ENCODE results near the gene RPS6KB2.
"Not testable (repeated sequence)": the region's sequence is repeated elsewhere in the genome, so short reads cannot be mapped to it uniquely, and the experiment has no call there.

The RPS6KB2 gene

GRCh38 chr11:67400251-67400941 lies 27.9 kb upstream of the RPS6KB2 start:
- ChIA-PET CTCF (interaction anchor here (1.2 to 2.0 kb wide), 4 partner anchors 9 to 49 kb away, joined by 4 to 5 read pairs (median 4); partner anchors contain the start of gene RAD9A), POLR2A (interaction anchor here (0.9 to 4.2 kb wide), 11 partner anchors 9 to 82 kb away, joined by 3 to 50 read pairs (median 9); partner anchors contain the start of genes AIP, RAD9A, RPS6KB2 and TMEM134)
- no peak for TF ChIP-seq FOXM1 (IDR thresholded peaks at IDR 0.05; ENCODE audit: borderline replicate concordance)
- no peak for TF ChIP-seq HDGF (IDR thresholded peaks at IDR 0.05; ENCODE audit: borderline replicate concordance)
- TF ChIP-seq LEF1 (IDR thresholded peaks at IDR 0.05; ENCODE audit: borderline replicate concordance) = no peak
- no peak for TF ChIP-seq SP1 (IDR thresholded peaks at IDR 0.05)
- no peak for TF ChIP-seq ARNT (IDR thresholded peaks at IDR 0.05)
- TF ChIP-seq NFRKB (IDR thresholded peaks at IDR 0.05) = no peak
- no peak for TF ChIP-seq CTBP1 (IDR thresholded peaks at IDR 0.05; ENCODE audit: borderline replicate concordance)
- no peak for TF ChIP-seq ZNF384 (IDR thresholded peaks at IDR 0.05)
- no peak for TF ChIP-seq L3MBTL2 (conservative IDR thresholded peaks at IDR 0.05)
- TF ChIP-seq ELF4 (IDR thresholded peaks at IDR 0.05) = no peak
- TF ChIP-seq SUZ12 (IDR thresholded peaks at IDR 0.05) = no peak
- TF ChIP-seq BHLHE40 (IDR thresholded peaks at IDR 0.05; ENCODE audit: borderline replicate concordance) = no peak
- TF ChIP-seq FOXK2 (IDR thresholded peaks at IDR 0.05) = no peak
- no peak for TF ChIP-seq TARDBP (IDR thresholded peaks at IDR 0.05)
- no peak for DNase-seq (ENCODE audit: extremely low spot score)

DNA sequence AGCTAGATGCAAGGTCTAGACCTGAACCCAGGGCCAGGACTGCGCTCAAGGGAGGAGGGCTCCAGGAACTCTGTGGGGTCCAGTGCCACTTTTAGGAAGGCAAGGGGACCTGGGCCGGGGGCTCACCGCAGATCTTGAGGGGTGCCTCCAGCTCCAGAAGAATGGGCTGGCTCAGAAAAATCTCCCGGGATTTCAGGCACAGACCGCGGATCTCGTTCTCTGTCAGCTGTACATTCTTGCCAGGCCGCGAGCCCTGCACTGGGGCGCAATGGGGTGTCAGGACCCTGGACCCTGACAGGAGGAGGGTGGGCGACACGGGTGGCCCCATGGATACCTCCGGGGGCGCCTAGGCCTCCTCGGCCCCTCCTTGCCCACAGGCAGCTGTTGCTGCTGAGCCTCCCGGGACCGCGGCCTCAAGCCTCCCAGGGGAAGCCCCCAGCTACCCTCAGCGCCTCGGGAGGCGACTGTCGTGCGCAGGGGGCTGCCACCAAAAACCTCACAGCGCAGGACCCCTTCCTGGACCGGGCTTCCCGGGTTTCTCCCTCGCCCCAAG lies 27.3 kb upstream of the RPS6KB2 start:
- ChIA-PET CTCF (interaction anchor here (0.6 to 2.0 kb wide), 12 partner anchors 9 to 528 kb away, joined by 3 to 6 read pairs (median 4); partner anchors contain the start of gene RAD9A), POLR2A (interaction anchor here (0.7 to 4.2 kb wide), 22 partner anchors 10 to 181 kb away, joined by 3 to 50 read pairs (median 4); partner anchors contain the start of genes AIP, CORO1B, PTPRCAP and RAD9A)
- no peak for DNase-seq (ENCODE audit: extremely low spot score)
- TF ChIP-seq FOXK2 (IDR thresholded peaks at IDR 0.05) (no peak), FOXA1 (IDR thresholded peaks at IDR 0.05) (no peak), NFRKB (IDR thresholded peaks at IDR 0.05) (no peak), LEF1 (IDR thresholded peaks at IDR 0.05; ENCODE audit: borderline replicate concordance) (no peak), SUZ12 (IDR thresholded peaks at IDR 0.05) (no peak), L3MBTL2 (conservative IDR thresholded peaks at IDR 0.05) (no peak), ARNT (IDR thresholded peaks at IDR 0.05) (no peak), ELF4 (IDR thresholded peaks at IDR 0.05) (no peak), CTBP1 (IDR thresholded peaks at IDR 0.05; ENCODE audit: borderline replicate concordance) (no peak), FOXM1 (IDR thresholded peaks at IDR 0.05; ENCODE audit: borderline replicate concordance) (no peak), TARDBP (IDR thresholded peaks at IDR 0.05) (no peak), PKNOX1 (IDR thresholded peaks at IDR 0.05) (no peak), BHLHE40 (IDR thresholded peaks at IDR 0.05; ENCODE audit: borderline replicate concordance) (no peak), HDGF (IDR thresholded peaks at IDR 0.05; ENCODE audit: borderline replicate concordance) (no peak), SP1 (IDR thresholded peaks at IDR 0.05) (no peak)

DNA sequence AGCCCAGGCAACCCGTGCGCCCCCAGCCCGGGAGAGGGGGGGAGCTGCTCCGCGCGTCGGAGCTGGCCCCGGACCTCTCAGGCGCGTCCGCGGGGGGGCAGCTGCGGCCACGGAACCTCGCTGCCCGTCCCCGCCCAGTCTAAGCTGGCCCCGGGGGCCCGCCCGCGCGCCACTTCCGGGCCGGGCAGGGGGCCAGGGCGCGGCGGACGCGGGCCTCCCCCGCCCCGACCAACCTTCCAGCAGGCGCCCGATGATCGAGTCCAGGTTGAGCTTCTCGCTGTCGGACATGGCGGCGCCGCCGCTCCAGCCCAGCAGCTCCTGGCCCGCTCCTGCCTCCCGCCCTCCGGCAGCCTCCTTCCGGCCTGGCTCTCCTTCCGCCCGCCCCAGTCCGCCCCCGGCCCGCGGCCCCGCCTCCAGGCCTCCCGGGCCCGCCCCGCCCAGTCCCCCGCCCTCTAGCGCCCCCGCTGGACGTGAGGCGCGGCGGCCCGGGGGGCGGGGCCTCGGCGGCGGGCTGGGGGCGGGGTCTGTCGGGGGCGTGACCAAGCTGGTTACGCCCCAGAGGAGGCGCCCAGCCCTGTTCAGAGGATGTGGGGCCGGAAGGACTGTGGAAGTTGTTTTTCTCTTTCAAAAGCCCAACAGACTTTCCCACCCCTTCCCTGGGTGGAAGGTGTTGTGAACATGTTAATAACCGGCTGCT lies 26.7 kb upstream of the RPS6KB2 start, which contains the start of gene PPP1CA:
PPP1CA (minus strand) TSS at position 364 of the 697 bp plus-strand sequence; CDS start at position 288, 76 bp downstream.
- POLR2A ChIA-PET = interaction anchor here (0.6 to 4.2 kb wide), 29 partner anchors 10 to 181 kb away, joined by 3 to 50 read pairs (median 3); partner anchors contain the start of genes AIP, CORO1B, PTPRCAP and RAD9A
- peak; percentile 99 for DNase-seq (ENCODE audit: extremely low spot score)
- CTCF ChIA-PET = interaction anchor here (0.6 to 2.0 kb wide), 12 partner anchors 10 to 529 kb away, joined by 3 to 6 read pairs (median 4); partner anchors contain the start of gene RAD9A
- TF ChIP-seq SUZ12 (IDR thresholded peaks at IDR 0.05) (no peak), FOXM1 (IDR thresholded peaks at IDR 0.05; ENCODE audit: borderline replicate concordance) (peak; percentile 18; the same call in 1 of the 2 replicates)

DNA sequence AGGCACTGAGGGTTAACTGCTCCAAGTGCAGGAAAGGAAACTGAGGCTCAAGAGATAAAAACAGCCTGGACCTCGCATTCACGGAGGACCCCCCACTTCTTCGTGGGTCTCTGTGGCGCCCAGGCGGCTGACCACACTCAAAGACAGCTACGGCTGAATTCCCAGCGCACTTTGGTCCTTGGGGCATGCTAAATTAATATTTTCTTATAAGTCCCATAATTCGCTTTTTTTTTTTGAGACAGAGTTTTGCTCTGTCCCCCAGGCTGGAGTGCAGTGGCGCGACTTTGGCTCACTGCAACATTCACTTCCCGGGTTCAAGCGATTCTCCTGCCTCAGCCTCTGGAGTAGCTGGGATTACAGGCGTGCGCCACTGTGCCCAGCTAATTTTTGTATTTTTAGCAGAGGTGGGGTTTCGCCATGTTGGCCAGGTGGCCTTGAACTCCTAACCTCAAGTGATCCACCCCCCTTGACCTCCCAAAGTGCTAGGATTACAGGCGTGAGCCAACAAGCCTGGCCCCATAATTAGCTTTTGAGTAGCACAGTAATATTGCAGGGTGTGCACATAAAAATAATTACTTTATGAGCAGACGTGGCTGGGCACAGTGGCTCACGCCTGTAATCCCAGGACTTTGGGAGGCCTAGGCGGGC lies 26.0 kb upstream of the RPS6KB2 start:
- not testable (repeated sequence) for DNase-seq (ENCODE audit: extremely low spot score)
- POLR2A ChIA-PET = interaction anchor here (0.6 to 4.2 kb wide), 22 partner anchors 10 to 180 kb away, joined by 3 to 50 read pairs (median 4); partner anchors contain the start of genes CORO1B, PTPRCAP, RAD9A and RPS6KB2
- CTCF ChIA-PET = interaction anchor here (1.0 to 2.0 kb wide), 4 partner anchors 21 to 85 kb away, joined by 3 to 5 read pairs (median 4); no protein-coding TSS in a partner anchor

- DNase-seq (ENCODE audit: extremely low spot score); CTCF ChIA-PET: not testable (repeated sequence)
- POLR2A ChIA-PET = interaction anchor here (3.9 to 4.2 kb wide), 2 partner anchors 12 to 16 kb away, joined by 42 to 50 read pairs; partner anchors contain the start of gene RAD9A
These were observed 25.2 kb upstream of the RPS6KB2 start for GRCh38 chr11:67403085-67403484.

GRCh38 chr11:67404515-67405195 lies 23.6 kb upstream of the RPS6KB2 start:
- ChIA-PET CTCF (no interaction called here), POLR2A (interaction anchor here (0.9 to 1.3 kb wide), 3 partner anchors 12 to 23 kb away, joined by 3 to 5 read pairs (median 4); no protein-coding TSS in a partner anchor)

More at GRCh38 chr11:67404515-67405195, 23.6 kb upstream of the RPS6KB2 start:
- no peak for TF ChIP-seq TARDBP (IDR thresholded peaks at IDR 0.05)
- no peak for TF ChIP-seq SP1 (IDR thresholded peaks at IDR 0.05)
- TF ChIP-seq FOXM1 (IDR thresholded peaks at IDR 0.05; ENCODE audit: borderline replicate concordance) = no peak
- TF ChIP-seq ARNT (IDR thresholded peaks at IDR 0.05) = no peak
- no peak for TF ChIP-seq FOXA1 (IDR thresholded peaks at IDR 0.05)
- TF ChIP-seq PKNOX1 (IDR thresholded peaks at IDR 0.05) = no peak
- no peak for DNase-seq (ENCODE audit: extremely low spot score)
